Dedifferentiated amniotic fluid mesenchymal stem cell (primary cell): ENCODE results near the gene HSD11B1.
A peak's percentile ranks its signal among the peaks of the same experiment; 100 is the strongest.

Experiments
- DNase-seq: peaks from one replicate; pipeline ENCODE4 v3.0.0-alpha.2; 2016; ENCODE audit errors: extremely low spot score

HSD11B1 gene

GRCh38 chr1:209704584-209704983, at the start of gene HSD11B1:
Gene HSD11B1, plus strand, starts transcription at chr1:209704846. Its CDS starts 97 bp downstream, at chr1:209704943.
- DNase-seq, result peak; percentile 40

GRCh38 chr1:209655411-209656231, 49.0 kb upstream of the HSD11B1 start:
- DNase-seq, result no peak

GRCh38 chr1:209657140-209657879, 47.3 kb upstream of the HSD11B1 start:
- DNase-seq, result no peak

- DNase-seq, result no peak
Measured at GRCh38 chr1:209657918-209658317, 46.7 kb upstream of the HSD11B1 start.

- no peak for DNase-seq
Measured at GRCh38 chr1:209659909-209660308, 44.7 kb upstream of the HSD11B1 start.

GRCh38 chr1:209661071-209661470, 43.6 kb upstream of the HSD11B1 start:
- no peak for DNase-seq

GRCh38 chr1:209662879-209663327, 41.7 kb upstream of the HSD11B1 start:
- DNase-seq, result no peak

- DNase-seq, result no peak
Measured at GRCh38 chr1:209667103-209667502, 37.5 kb upstream of the HSD11B1 start.

GRCh38 chr1:209667708-209668107, 36.9 kb upstream of the HSD11B1 start:
- no peak for DNase-seq

GRCh38 chr1:209670441-209671082, 34.1 kb upstream of the HSD11B1 start:
- no peak for DNase-seq

- DNase-seq, result no peak
Measured at GRCh38 chr1:209672705-209673630, 31.7 kb upstream of the HSD11B1 start.

- DNase-seq, result no peak
Measured at GRCh38 chr1:209673631-209674417, 30.8 kb upstream of the HSD11B1 start.

GRCh38 chr1:209674957-209675564, 29.6 kb upstream of the HSD11B1 start, which contains the start of gene G0S2:
Gene G0S2, plus strand, starts transcription at chr1:209675412. Its CDS starts 273 bp downstream, at chr1:209675685.
- peak; percentile 33 for DNase-seq

- no peak for DNase-seq
Measured at GRCh38 chr1:209675565-209676154, 29.0 kb upstream of the HSD11B1 start.

- no peak for DNase-seq
Measured at GRCh38 chr1:209678981-209679539, 25.6 kb upstream of the HSD11B1 start.

- DNase-seq, result no peak
Measured at GRCh38 chr1:209685821-209686220, 18.8 kb upstream of the HSD11B1 start.

GRCh38 chr1:209686322-209686721, 18.3 kb upstream of the HSD11B1 start:
- DNase-seq, result no peak

GRCh38 chr1:209688746-209689234, 15.9 kb upstream of the HSD11B1 start:
- DNase-seq, result no peak

GRCh38 chr1:209689477-209689876, 15.2 kb upstream of the HSD11B1 start:
- DNase-seq, result no peak
